C1 segment of cervical spinal cord (tissue), 14 donors: ENCODE results near the gene SPAG17.
"Not testable (repeated sequence)": the region's sequence is repeated elsewhere in the genome, so short reads cannot be mapped to it uniquely, and the experiment has no call there.

ENCODE experiments used
- DNase-seq, 14 donors: peaks; one replicate each; lab custom pipeline; 2025; lab: John Stamatoyannopoulos, UW

SPAG17 gene

GRCh38 chr1:117985239-117985638, 199.8 kb downstream of the SPAG17 start:
- no peak for DNase-seq

GRCh38 chr1:117981455-117982192, 203.4 kb downstream of the SPAG17 start:
- no peak for DNase-seq

- no peak for DNase-seq
These were observed 208.6 kb downstream of the SPAG17 start for GRCh38 chr1:117976381-117976780.

GRCh38 chr1:117971777-117972176, 213.3 kb downstream of the SPAG17 start:
- DNase-seq, result no peak

- DNase-seq, result peak in 1 of 14 donors; percentile 7
These were observed 214.8 kb downstream of the SPAG17 start for GRCh38 chr1:117970252-117970651.

- DNase-seq, result no peak
These were observed 217.1 kb downstream of the SPAG17 start for GRCh38 chr1:117967881-117968280.

- DNase-seq, result no peak
These were observed 217.6 kb downstream of the SPAG17 start for GRCh38 chr1:117967477-117967876.

GRCh38 chr1:117964290-117965038, 220.6 kb downstream of the SPAG17 start:
- no peak for DNase-seq

- DNase-seq, result no peak
These were observed 225.7 kb downstream of the SPAG17 start for GRCh38 chr1:117959364-117959763.

GRCh38 chr1:117952386-117952785, 232.6 kb downstream of the SPAG17 start:
- no peak for DNase-seq

GRCh38 chr1:117942293-117942692, 242.7 kb downstream of the SPAG17 start:
- no peak for DNase-seq

GRCh38 chr1:117933769-117934168, 251.3 kb downstream of the SPAG17 start:
- no peak for DNase-seq

- no peak for DNase-seq
These were observed 252.5 kb downstream of the SPAG17 start for GRCh38 chr1:117932576-117932975.

GRCh38 chr1:117930484-117930883, 254.5 kb downstream of the SPAG17 start:
- no peak for DNase-seq

- DNase-seq, result no peak
These were observed 254.9 kb downstream of the SPAG17 start for GRCh38 chr1:117930173-117930447.

GRCh38 chr1:117929343-117930172, 255.5 kb downstream of the SPAG17 start, which contains the start of the genes GDAP2 and WDR3:
GDAP2 (minus strand) TSS chr1:117929621; CDS start chr1:117920357, 9,264 bp downstream.
WDR3 (plus strand) TSS chr1:117929739; CDS start chr1:117933320, 3,581 bp downstream.
- peak; percentile 60 to 97 (median 95) for DNase-seq

GRCh38 chr1:117928881-117929342, 256.1 kb downstream of the SPAG17 start:
- peak in 10 of 14 donors; percentile 35 to 82 (median 59) for DNase-seq

- DNase-seq, result no peak
These were observed 259.0 kb downstream of the SPAG17 start for GRCh38 chr1:117925981-117926380.

GRCh38 chr1:117922717-117923116, 262.3 kb downstream of the SPAG17 start:
- DNase-seq, result not testable (repeated sequence)

- no peak for DNase-seq
These were observed 263.0 kb downstream of the SPAG17 start for GRCh38 chr1:117921991-117922390.

- no peak for DNase-seq
These were observed 265.7 kb downstream of the SPAG17 start for GRCh38 chr1:117919376-117919775.

GRCh38 chr1:117911051-117911450, 274.0 kb downstream of the SPAG17 start:
- no peak for DNase-seq
